SK-N-MC (cell line): ENCODE data around the gene GMPPA.

Experiments used
- DNase-seq: peaks from one replicate; pipeline ENCODE4 v3.0.0-alpha.2; 2011; ENCODE audit warnings: low read depth, low spot score
- H3K27ac ChIP-seq: fragments of 200-600 bp; sonication (generic); 2 replicates; pipeline ENCODE4 v1.5.1; 2016; ENCODE audit warnings: mixed run types
- H3K36me3 ChIP-seq: fragments of 200-600 bp; sonication (generic); 2 replicates; pipeline ENCODE4 v1.6.1; 2017; ENCODE audit warnings: antibody characterized with exemption, low read length, mixed read lengths; ENCODE audit not compliant: insufficient read depth
- H3K4me3 ChIP-seq: fragments of 200-600 bp; sonication (generic); 2 replicates; pipeline ENCODE4 v1.5.1; 2016
- H3K9ac ChIP-seq: fragments of 200-600 bp; sonication (generic); 2 replicates; pipeline ENCODE4 v1.8.0; 2017; ENCODE audit warnings: mixed run types, mixed read lengths; ENCODE audit not compliant: insufficient read length
- H3K9me3 ChIP-seq: fragments of 200-600 bp; sonication (generic); 2 replicates; pipeline ENCODE4 v1.6.1; 2017; ENCODE audit warnings: low read depth, mild to moderate bottlenecking, antibody characterized with exemption, low read length, moderate library complexity, mixed read lengths
- EZH2 ChIP-seq: fragments of 200-600 bp; sonication (generic); IDR thresholded peaks from one replicate; pipeline ENCODE4 v1.6.1; 2017; ENCODE audit warnings: antibody characterized with exemption
- FOXP2 ChIP-seq: optimal IDR thresholded peaks from 2 replicates; pipeline ENCODE3; 2011; ENCODE audit warnings: mild to moderate bottlenecking, moderate library complexity; ENCODE audit not compliant: insufficient read depth; ENCODE audit errors: extremely low read length, control extremely low read depth
- POLR2AphosphoS5 ChIP-seq: IDR thresholded peaks from 2 replicates; pipeline ENCODE4 v1.6.1; 2012; ENCODE audit warnings: mild to moderate bottlenecking, low read depth, low read length, borderline replicate concordance

The GMPPA gene

DNA sequence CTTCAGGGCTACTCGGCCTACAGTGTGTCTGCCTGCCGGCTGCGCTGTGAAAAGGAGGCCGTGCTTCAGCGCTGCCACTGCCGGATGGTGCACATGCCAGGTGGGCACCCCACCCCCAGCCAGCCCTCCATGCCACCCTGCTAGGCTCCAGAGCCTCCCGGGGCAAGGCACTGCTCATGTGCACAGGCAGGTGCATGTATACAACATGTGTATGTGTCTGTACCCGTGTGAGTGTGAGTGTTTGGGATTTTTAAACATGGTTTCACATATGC is 33.6 kb downstream of the GMPPA start:
- no peak for TF ChIP-seq EZH2
- TF ChIP-seq FOXP2, result no peak
- Histone ChIP-seq H3K36me3 (no peaks in the 10 kb centered on the region), H3K27ac (no peak overlapping the region), H3K4me3 (no peak overlapping the region), H3K9ac (no peak overlapping the region), H3K9me3 (no peaks in the 10 kb centered on the region)
- DNase-seq, result no peak

DNA sequence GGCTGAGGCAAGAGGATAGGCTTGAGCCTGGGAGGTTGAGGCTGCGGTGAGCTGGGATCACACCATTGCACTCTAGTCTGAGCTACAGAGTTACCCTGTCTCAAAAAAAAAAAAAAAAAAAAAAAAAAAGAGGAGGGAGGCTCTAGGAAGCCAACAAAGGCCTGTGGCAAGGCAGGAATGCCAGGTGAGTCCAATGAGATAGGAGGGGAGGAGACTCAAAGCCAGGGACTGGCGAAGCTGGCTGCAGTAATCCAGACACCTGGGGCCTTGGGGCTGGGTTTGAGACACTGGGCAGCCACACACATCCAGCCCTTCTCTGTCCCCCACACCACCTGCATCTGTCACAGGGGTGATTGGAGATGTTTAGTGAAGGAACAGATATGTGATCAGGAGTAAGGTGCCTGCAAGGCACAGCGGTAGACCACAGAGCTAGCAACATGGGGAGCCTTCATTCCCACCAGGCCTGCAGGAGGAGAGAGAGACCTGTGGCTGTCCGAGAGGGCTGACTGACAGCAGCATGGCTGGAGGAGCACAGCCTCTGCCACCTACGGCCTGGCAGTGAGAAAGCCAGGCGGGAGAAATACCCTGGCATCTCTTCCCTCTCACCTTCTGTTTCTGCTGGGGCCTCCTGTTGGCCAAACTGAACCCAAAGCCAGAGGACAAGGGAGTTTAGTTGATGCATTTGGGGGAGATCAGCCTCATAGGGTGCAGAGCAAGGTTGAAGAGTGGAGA is 35.4 kb downstream of the GMPPA start:
- TF ChIP-seq POLR2AphosphoS5 (no peak), EZH2 (no peak), FOXP2 (no peak)
- Histone ChIP-seq H3K9ac (no peak overlapping the region), H3K27ac (no peak overlapping the region), H3K9me3 (no peaks in the 10 kb centered on the region), H3K4me3 (no peak overlapping the region), H3K36me3 (no peaks in the 10 kb centered on the region)
- no peak for DNase-seq

DNA sequence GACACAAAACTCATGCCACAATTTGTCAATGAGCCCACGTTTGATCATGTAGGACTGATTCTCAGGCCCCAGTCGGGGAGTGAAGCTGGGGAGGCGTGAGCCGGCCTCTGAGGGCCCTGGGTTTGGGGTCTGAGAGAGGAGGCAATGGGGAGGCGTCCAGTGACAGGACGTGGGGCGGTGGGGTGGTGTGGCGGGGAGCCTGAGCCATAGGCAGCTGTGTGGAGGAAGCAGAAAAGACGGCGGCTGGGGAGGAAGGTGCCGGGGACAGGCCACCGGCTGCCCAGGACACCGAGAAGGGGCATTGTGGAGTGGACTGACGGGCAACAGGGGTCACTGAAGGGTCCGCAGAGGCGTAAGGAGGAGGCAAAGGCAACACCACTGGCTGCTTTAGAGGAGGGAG is 37.7 kb downstream of the GMPPA start:
- Histone ChIP-seq H3K27ac (no peak overlapping the region), H3K9me3 (no peaks in the 10 kb centered on the region), H3K36me3 (no peaks in the 10 kb centered on the region), H3K9ac (no peak overlapping the region), H3K4me3 (no peak overlapping the region)
- TF ChIP-seq FOXP2, result no peak
- no peak for TF ChIP-seq POLR2AphosphoS5
- no peak for TF ChIP-seq EZH2
- DNase-seq, result no peak

DNA sequence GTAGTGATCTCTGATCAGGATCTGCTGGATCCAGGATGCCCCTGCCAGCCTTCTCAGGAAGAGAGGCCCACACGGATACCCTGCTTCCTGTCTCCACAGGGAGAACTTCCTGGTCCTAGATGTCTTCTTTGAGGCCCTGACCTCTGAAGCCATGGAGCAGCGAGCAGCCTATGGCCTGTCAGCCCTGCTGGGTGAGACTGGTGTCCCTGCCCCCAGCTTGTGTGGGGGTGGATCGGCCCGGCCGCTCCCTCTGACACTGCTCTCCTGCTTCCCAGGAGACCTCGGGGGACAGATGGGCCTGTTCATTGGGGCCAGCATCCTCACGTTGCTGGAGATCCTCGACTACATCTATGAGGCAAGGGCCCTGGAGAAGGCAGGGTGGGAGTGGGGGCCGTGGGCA is 38.3 kb downstream of the GMPPA start:
- H3K36me3 ChIP-seq, result no peaks in the 10 kb centered on the region
- no peak for TF ChIP-seq EZH2
- no peak for TF ChIP-seq POLR2AphosphoS5
- no peak for TF ChIP-seq FOXP2
- H3K27ac ChIP-seq, result no peak overlapping the region
- no peaks in the 10 kb centered on the region for H3K9me3 ChIP-seq
- no peak overlapping the region for H3K4me3 ChIP-seq
- no peak for DNase-seq
- no peak overlapping the region for H3K9ac ChIP-seq

GRCh38 chr2:219537657-219538488 is 39.2 kb downstream of the GMPPA start:
- no peaks in the 10 kb centered on the region for H3K9me3 ChIP-seq
- no peak for DNase-seq
- peak overlapping the region; percentile 57 for H3K9ac ChIP-seq
- no peaks in the 10 kb centered on the region for H3K36me3 ChIP-seq
- peak overlapping the region; percentile 59 for H3K4me3 ChIP-seq
- H3K27ac ChIP-seq, result peak overlapping the region; percentile 80
- no peak for TF ChIP-seq FOXP2
- TF ChIP-seq POLR2AphosphoS5, result no peak
- TF ChIP-seq EZH2, result no peak

DNA sequence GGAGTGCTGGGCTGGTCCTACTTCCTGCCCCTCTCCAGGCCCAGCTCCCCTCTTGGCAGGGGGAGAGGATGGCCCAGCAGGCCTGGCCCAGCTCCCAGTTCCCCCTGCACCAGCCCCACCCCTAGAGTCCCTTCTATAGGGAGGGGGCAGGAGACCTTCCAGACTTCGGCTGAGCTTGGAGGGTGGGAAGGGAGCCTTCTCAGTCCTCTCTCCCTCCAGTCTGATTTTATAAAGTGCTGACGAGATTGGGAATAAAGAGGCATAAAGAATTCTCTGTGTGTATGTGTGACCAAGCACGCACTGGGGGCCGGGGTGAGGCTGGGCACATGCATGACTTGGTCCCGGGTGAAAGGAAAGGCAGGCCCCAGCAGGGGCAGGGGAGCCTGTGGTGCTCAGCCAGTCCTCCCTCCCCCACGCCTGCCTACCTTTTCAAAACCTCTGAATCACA is 39.8 kb downstream of the GMPPA start:
- no peak for DNase-seq
- no peaks in the 10 kb centered on the region for H3K36me3 ChIP-seq
- H3K4me3 ChIP-seq, result peak overlapping the region; percentile 59
- H3K27ac ChIP-seq, result peak overlapping the region; percentile 80
- no peak for TF ChIP-seq EZH2
- no peak for TF ChIP-seq POLR2AphosphoS5
- peak; percentile 22 for TF ChIP-seq FOXP2
- H3K9ac ChIP-seq, result peak overlapping the region; percentile 57
- H3K9me3 ChIP-seq, result no peaks in the 10 kb centered on the region

DNA sequence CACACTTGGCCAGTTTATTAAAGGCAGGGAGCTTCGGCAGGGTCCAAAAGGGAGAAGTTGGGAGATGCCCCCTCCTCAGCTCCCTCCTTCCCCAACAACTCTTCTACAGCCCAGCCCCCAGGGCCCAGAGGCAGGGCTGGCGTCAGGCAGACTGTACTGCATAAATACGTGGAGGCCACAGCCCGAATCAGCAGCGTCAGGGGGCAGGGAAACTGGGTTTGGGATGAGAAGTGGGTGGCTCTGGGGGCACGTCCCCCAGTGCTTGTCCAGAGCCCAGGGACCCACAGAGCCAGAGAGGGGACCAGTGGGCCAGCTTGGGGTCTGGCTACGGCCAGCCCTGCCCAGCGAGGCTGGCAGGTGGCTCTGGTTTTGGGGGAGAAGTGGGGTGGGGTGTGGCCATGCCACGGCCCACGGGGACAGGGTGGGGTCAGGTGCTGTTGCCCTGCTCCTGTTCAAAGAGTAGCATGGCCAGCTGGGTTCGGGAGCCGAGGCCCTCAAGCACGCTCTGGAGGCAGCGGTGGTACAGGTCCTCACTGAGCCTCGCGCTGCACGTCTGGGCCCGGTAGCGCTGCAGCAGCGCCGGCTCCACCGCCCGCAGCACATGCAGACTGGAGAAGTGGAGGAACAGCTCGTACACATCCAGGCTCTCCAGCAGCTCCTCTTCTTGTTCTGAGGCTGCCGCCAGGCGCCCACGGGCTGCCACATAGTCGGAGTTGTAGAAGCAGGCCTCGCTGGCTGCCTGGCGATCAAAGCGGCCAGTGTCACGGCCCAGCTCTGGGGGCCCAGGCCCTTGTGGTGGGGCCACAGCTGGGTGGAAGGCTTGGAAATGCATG is 40.5 kb downstream of the GMPPA start:
- H3K27ac ChIP-seq, result peak overlapping the region; percentile 80
- H3K4me3 ChIP-seq, result peak overlapping the region; percentile 59
- no peaks in the 10 kb centered on the region for H3K9me3 ChIP-seq
- peak overlapping the region; percentile 57 for H3K9ac ChIP-seq
- no peaks in the 10 kb centered on the region for H3K36me3 ChIP-seq
- TF ChIP-seq FOXP2 (no peak), EZH2 (no peak), POLR2AphosphoS5 (no peak)
- DNase-seq, result no peak
